ENCODE results near the gene C17orf50.

DNA sequence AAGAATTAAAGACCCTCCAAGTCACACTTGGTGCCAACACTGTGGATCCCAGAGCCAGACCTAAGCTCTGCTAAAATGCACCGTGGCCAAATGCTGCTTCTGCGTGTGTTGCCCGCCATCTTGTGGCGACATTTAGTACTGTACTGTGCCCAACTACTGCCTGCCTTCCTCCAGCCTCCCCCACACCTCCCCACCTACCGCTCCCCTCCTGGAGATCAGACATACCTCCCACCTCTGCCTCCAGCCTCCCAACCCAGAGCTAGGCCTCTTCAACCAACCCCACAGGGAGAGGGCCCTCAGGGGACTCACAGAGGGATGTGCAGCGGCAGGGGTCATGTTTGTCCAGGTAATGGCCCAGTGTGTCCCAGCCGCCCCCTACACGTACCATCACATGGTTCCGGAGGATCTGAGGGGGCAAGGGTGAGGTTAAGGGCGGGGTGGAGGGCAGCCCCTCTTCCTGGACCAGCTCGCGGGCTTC is 13.1 kb upstream of the C17orf50 start:
- TF ChIP-seq, protein P1, sequence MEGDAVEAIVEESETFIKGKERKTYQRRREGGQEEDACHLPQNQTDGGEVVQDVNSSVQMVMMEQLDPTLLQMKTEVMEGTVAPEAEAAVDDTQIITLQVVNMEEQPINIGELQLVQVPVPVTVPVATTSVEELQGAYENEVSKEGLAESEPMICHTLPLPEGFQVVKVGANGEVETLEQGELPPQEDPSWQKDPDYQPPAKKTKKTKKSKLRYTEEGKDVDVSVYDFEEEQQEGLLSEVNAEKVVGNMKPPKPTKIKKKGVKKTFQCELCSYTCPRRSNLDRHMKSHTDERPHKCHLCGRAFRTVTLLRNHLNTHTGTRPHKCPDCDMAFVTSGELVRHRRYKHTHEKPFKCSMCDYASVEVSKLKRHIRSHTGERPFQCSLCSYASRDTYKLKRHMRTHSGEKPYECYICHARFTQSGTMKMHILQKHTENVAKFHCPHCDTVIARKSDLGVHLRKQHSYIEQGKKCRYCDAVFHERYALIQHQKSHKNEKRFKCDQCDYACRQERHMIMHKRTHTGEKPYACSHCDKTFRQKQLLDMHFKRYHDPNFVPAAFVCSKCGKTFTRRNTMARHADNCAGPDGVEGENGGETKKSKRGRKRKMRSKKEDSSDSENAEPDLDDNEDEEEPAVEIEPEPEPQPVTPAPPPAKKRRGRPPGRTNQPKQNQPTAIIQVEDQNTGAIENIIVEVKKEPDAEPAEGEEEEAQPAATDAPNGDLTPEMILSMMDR (IDR thresholded peaks at IDR 0.05), result peak; percentile 85 to 90 (median 87)
- no peak for TF ChIP-seq EP300 (IDR thresholded peaks at IDR 0.05)
